IMR-90 (cell line): Measurements from ENCODE around the gene LFNG.

Experiments used
- CEBPB ChIP-seq: IDR thresholded peaks from 2 replicates; pipeline ENCODE4 v1.6.1; 2012; ENCODE audit warnings: low read depth, low read length, improper control_type of control experiment
- CHD1 ChIP-seq: IDR thresholded peaks from 2 replicates; pipeline ENCODE4 v1.6.1; 2012; ENCODE audit warnings: low read depth, low read length, improper control_type of control experiment
- MAZ ChIP-seq: IDR thresholded peaks from 2 replicates; pipeline ENCODE4 v1.6.1; 2012; ENCODE audit warnings: low read depth, mild to moderate bottlenecking, low read length, improper control_type of control experiment, moderate library complexity, borderline replicate concordance
- MXI1 ChIP-seq: IDR thresholded peaks from 2 replicates; pipeline ENCODE4 v1.6.1; 2012; ENCODE audit warnings: low read depth, mild to moderate bottlenecking, low read length, moderate library complexity, borderline replicate concordance
- POLR2A ChIP-seq: IDR thresholded peaks from 2 replicates; pipeline ENCODE4 v1.6.1; 2012; ENCODE audit warnings: mild to moderate bottlenecking, low read depth, low read length
- RAD21 ChIP-seq: IDR thresholded peaks from 2 replicates; pipeline ENCODE4 v1.6.1; 2012; ENCODE audit warnings: low read length, improper control_type of control experiment
- RCOR1 ChIP-seq: IDR thresholded peaks from 2 replicates; pipeline ENCODE4 v1.6.1; 2012; ENCODE audit warnings: mild to moderate bottlenecking, low read length, improper control_type of control experiment; ENCODE audit not compliant: insufficient replicate concordance
- RFX5 ChIP-seq: IDR thresholded peaks from 2 replicates; pipeline ENCODE4 v1.8.0; 2012; ENCODE audit warnings: low read depth, mild to moderate bottlenecking, low read length, moderate library complexity
- SMC3 ChIP-seq: fragments of 150-350 bp; IDR thresholded peaks from 2 replicates; pipeline ENCODE4 v1.6.1; 2016; ENCODE audit warnings: low read depth, mild to moderate bottlenecking, antibody characterized with exemption, low read length, moderate library complexity
- TF ChIP-seq, protein P1 (sequence below): conservative IDR thresholded peaks from 2 replicates; pipeline ENCODE4 v1.5.1; 2012; ENCODE audit warnings: mild to moderate bottlenecking, low read depth, low read length, improper control_type of control experiment
- TF ChIP-seq, protein P2 (sequence below): fragments of 150-350 bp; IDR thresholded peaks from 2 replicates; pipeline ENCODE4 v1.6.1; 2016; ENCODE audit warnings: low read depth, mild to moderate bottlenecking, low read length, moderate library complexity, borderline replicate concordance
- TF ChIP-seq, protein P3 (sequence below): fragments of 150-350 bp; IDR thresholded peaks from 2 replicates; pipeline ENCODE4 v1.6.1; 2017; ENCODE audit warnings: mild to moderate bottlenecking, antibody characterized with exemption, low read length, low read depth

DNA sequence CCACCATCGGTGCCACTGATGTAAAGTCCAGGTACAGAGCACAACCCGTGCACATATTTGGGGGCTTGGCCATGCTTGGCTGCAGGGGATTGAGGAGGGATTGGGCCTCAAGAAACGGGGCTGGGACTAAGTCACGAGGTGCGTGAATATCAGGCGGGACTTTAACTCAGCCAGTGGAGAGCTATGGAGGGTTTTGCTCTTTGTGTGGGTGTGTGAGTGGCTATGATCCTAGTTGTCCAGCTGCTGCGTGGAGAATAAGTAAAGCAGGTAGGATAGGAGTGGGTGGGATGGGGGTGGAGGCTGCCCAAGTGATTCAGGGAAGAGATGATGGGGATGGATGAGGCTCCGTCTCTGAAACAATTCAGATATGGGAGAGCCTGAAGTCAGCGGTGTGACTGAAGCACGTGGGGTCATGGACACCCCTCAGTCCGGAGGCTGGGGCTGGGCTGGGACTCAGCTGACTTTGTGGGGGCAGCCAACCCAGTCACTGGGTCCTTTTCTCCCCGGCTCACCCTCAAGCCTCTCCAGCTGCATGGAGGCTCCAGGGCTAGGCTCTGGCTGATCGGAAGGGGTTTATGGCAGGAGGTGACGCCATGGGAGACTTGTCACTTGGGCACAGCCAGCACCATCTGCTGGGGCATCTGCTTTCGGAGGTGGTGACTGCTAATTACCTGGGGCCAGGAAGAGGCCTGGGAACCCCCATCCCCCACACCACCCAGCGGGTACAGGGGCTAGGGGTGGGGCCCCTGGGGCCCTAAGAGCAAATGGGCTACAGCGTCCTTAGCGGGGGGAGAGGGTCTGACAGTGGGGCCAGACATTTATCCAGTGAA lies 1.7 kb upstream of the LFNG start:
- TF ChIP-seq, protein P1, sequence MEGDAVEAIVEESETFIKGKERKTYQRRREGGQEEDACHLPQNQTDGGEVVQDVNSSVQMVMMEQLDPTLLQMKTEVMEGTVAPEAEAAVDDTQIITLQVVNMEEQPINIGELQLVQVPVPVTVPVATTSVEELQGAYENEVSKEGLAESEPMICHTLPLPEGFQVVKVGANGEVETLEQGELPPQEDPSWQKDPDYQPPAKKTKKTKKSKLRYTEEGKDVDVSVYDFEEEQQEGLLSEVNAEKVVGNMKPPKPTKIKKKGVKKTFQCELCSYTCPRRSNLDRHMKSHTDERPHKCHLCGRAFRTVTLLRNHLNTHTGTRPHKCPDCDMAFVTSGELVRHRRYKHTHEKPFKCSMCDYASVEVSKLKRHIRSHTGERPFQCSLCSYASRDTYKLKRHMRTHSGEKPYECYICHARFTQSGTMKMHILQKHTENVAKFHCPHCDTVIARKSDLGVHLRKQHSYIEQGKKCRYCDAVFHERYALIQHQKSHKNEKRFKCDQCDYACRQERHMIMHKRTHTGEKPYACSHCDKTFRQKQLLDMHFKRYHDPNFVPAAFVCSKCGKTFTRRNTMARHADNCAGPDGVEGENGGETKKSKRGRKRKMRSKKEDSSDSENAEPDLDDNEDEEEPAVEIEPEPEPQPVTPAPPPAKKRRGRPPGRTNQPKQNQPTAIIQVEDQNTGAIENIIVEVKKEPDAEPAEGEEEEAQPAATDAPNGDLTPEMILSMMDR = no peak
- no peak for TF ChIP-seq MXI1
- no peak for TF ChIP-seq POLR2A
- TF ChIP-seq, protein P2, sequence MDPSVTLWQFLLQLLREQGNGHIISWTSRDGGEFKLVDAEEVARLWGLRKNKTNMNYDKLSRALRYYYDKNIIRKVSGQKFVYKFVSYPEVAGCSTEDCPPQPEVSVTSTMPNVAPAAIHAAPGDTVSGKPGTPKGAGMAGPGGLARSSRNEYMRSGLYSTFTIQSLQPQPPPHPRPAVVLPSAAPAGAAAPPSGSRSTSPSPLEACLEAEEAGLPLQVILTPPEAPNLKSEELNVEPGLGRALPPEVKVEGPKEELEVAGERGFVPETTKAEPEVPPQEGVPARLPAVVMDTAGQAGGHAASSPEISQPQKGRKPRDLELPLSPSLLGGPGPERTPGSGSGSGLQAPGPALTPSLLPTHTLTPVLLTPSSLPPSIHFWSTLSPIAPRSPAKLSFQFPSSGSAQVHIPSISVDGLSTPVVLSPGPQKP = no peak
- TF ChIP-seq RCOR1 = no peak
- no peak for TF ChIP-seq RAD21
- TF ChIP-seq CHD1 = no peak
- TF ChIP-seq RFX5 = no peak
- no peak for TF ChIP-seq CEBPB
- TF ChIP-seq, protein P3, sequence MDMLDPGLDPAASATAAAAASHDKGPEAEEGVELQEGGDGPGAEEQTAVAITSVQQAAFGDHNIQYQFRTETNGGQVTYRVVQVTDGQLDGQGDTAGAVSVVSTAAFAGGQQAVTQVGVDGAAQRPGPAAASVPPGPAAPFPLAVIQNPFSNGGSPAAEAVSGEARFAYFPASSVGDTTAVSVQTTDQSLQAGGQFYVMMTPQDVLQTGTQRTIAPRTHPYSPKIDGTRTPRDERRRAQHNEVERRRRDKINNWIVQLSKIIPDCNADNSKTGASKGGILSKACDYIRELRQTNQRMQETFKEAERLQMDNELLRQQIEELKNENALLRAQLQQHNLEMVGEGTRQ = peak; percentile 61
- no peak for TF ChIP-seq SMC3
- TF ChIP-seq MAZ = no peak
